HG03064 (cell line): Measurements from ENCODE around the gene ZNF414.
A peak's percentile ranks its signal among the peaks of the same experiment; 100 is the strongest.

Source experiments
- ATAC-seq: cut with Tn5 transposase; IDR thresholded peaks from one replicate; pipeline ENCODE4 v1.9.1; 2021; ENCODE audit warnings: low read depth; ENCODE audit not compliant: unreplicated experiment

The ZNF414 gene

GRCh38 chr19:8494158-8494557 lies 19.8 kb downstream of the ZNF414 start:
- ATAC-seq, result no peak

GRCh38 chr19:8491574-8491973 lies 22.4 kb downstream of the ZNF414 start:
- no peak for ATAC-seq

- no peak for ATAC-seq
Observed at GRCh38 chr19:8490873-8491272, 23.1 kb downstream of the ZNF414 start.

- ATAC-seq, result no peak
Observed at GRCh38 chr19:8490395-8490760, 23.6 kb downstream of the ZNF414 start.

DNA sequence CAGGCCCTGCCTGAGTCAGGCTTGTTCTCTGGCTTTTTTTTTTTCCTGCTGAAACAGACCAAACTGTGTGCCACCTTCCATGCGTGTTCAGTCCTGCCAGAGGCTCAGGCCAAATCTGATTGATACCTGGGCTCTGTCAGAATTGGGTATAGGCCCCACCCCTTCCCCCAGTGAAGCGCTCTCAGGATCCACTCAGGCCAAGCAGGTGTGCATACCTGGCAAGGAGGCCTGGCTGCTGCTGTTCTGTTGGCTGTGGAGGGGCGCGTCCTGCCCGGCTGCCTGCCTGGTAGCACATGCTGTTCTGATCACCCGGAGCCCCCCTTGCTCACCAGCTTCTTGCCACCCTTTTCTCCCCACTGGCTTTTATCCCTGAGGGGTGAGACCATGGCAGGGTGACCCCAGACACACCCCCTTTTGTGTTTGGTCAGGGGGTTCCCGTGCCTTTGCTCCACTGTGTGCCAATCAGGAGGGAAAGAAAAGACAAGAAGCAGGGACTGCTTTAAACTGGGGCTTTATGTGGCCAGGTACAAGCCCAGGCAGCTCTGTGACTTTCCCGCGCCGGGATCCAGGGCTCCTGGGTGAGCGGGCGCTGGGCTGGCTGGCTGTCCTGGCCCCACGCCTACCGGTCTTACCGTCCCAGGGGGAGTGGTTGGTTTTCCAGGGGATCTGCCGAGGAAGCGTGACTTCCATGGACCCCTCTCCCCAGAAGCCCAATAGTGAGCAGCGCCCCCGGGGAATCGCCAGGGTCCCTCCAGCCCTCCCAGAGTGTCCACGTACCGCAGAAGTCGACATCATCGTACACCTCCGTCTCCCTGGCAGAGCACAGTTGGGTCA lies 24.2 kb downstream of the ZNF414 start:
- ATAC-seq, result no peak

GRCh38 chr19:8488365-8488764 lies 25.6 kb downstream of the ZNF414 start:
- ATAC-seq, result no peak

DNA sequence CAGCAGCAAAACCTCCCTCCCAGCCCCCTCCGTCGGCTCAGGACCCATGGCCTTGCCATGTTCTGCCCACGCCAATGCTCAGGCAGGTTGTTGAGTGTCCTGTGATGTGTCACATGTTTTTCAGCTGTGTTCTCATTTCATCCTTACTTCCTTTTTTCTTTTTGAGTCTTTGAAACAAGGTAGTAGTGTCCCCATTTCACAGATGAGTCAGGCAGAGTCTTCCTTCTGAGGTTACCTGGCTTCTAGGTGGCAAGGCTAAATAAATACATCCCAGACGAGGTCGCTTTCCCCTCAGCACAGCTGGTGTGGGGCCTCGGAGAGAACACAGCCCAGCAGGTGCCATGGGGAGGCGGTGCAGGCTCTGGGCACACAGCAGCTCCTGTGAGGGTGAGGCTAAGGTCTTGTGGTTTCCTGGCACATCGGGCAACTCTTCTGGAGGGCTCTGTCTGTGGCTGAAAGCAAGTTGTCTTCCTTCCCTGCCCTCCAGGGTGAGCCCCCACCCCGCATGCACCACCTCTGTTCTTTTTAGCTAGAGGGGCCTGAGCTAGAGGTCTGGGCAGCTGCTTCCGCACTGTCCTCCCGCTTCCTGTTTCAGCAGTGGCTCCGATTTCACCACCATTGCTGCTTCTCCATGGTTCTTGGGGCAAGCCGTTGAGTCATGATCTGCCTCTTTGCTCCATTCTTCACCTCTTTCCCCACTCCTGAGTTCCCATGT lies 26.7 kb downstream of the ZNF414 start:
- no peak for ATAC-seq

DNA sequence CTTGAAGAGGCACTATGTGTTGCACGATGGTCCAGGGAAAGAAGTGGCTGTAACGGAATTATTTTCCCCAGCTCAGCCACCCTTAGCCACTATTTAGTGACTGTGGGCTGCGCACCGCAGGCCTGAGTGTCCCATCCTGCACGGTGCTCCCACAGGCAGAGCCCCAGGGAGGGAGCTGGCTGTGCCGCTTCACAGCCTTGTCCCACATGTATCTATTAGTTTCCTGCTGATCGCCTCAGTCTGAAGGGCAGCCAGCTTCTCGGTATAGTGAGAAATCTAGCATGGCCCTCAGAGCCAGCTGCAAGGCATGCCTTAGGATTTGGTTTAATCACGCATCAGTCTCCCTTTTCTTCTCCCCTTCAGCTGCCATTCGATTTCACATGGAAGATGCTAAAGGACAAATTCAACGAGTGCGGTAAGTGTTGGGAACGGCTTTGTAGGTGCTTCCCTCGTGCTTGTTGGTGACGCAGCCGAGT lies 27.3 kb downstream of the ZNF414 start:
- ATAC-seq, result no peak

- ATAC-seq, result no peak
Observed at GRCh38 chr19:8485561-8486371, 28.2 kb downstream of the ZNF414 start.

GRCh38 chr19:8484331-8484894 lies 29.6 kb downstream of the ZNF414 start:
- no peak for ATAC-seq

GRCh38 chr19:8483165-8483564 lies 30.8 kb downstream of the ZNF414 start:
- ATAC-seq, result no peak

GRCh38 chr19:8482696-8483095 lies 31.3 kb downstream of the ZNF414 start:
- no peak for ATAC-seq

DNA sequence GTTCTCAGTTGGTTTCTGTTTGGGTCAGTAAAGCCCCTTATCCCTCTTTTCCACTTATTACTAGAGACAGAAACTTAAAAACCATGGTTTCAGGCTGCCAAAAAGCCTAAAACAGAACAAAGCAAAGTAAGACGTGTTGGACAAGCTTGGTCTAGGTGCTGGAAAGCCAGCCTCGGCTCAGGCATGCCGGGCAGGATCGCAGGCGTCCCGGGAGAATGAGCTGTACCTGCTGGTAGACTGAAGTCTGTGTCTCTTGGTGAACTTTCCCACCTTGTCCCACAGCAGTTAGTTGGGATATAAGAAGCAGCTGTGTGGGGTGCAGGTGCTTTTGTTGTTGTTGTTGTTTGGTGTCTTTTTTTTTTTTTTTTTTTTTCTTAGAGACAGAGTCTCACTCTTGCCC lies 32.4 kb downstream of the ZNF414 start:
- no peak for ATAC-seq

DNA sequence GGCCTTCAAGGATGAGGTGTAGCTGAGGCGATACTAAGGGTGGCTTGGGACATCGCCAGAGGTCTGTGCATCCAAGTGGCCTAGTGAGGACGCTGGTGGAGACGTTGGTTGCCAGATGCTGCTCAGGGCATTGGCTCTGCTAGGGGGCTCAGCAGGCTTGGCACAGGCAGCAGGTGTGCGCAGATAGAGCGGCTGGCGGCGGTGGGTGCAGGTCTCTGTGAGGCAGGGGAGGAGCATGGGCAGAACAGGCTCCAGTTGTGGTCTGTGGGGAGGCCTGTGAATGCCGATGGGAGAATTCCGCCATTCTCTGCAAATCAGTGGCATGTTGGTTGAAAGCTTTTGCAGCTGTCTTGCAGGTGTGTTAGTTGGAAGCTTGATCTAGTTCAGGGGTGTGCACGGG lies 32.8 kb downstream of the ZNF414 start:
- no peak for ATAC-seq

DNA sequence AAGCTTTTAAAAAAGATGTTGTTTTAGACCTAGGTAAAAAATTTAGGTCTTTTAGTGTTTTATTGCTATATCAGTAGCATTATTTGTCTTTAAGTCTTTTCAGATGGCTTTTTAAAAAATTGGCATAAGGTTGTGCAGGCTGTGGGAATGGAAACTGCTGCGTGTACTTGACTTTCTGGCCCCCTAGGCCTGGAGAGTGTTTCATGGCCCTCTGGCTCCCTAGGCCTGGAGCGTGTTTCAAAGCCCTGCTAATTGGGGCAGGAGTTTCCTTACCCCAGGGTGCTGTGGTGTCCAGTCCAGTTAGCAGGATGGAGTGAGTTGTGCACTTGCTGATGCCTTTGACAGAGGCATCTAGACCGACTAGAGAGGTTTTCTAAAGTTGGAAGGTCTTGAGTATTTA lies 35.4 kb downstream of the ZNF414 start:
- ATAC-seq, result no peak

GRCh38 chr19:8477889-8478288 lies 36.1 kb downstream of the ZNF414 start:
- no peak for ATAC-seq

GRCh38 chr19:8476524-8476923 lies 37.4 kb downstream of the ZNF414 start:
- no peak for ATAC-seq

DNA sequence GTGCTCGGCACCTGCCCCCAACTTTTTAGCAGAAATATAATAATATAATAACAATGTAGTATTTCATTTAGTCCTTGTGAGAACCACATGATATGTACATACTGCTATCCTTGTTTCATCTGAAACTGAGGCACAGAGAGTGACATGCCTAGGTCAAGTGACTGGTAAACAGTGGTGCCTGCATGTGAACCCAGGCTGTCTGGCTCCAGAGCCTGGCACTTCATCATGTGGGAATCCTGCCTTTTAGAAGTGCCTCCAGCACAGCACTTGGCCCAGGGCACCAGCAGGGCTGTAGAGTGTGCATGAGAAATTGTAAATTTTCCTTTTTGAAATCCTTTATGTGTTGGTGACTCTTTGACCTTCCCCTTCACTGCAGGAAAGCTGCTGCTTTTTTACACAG lies 39.0 kb downstream of the ZNF414 start:
- ATAC-seq, result no peak

DNA sequence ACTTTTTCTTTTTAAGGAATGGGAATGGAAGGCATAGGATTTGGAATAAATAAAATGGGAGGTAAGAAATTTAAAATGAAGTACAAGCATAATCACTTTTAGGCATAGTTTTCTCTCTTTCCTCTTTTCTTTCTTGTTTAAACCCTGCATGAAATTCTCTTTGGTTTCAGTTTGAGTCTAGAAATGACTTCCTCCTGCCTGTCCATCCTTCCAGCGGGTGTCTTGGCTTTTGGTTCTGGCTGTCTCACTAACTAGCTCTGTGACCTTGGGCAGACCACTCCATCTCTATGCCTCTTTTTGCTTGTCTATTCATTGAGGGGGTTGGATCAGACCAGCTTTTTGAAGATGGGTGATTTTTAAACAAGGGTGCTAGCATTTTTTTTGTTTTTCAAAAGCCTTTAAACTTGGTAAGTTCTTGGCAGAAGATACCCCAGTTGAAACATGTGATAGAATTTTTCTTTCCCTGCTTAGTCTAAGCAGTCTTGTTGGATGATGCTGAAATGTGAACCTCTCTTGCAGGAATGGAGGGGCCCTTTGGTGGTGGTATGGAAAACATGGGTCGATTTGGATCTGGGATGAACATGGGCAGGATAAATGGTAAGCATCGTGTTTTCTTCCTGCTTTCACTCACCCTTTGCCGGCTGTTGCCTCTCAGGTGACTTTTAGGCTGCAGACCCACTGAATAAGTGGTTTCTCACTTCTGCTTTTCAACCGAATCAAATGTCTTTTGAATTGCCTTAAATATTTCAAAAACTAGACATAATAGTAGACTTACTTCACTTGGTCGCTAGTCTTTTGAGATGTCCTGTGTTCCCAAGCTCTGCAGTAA lies 40.1 kb downstream of the ZNF414 start:
- peak; percentile 53 for ATAC-seq
